Gastroesophageal sphincter (tissue), 3 donors: ENCODE data around the gene UROC1.

Experiments
- CTCF ChIP-seq, 4 experiments: fragments of 200-600 bp in 2 of 4; fragments of 450-650 bp in 2 of 4; sonication (generic) in 1 of 4; IDR thresholded peaks; one replicate each; pipeline ENCODE4 v1.5.1; 2017 to 2019; ENCODE audit warnings: antibody characterized with exemption in 4 of 4, mild to moderate bottlenecking in 2 of 4, moderate library complexity in 2 of 4
- EP300 ChIP-seq: sonication (generic); formaldehyde crosslinking; IDR thresholded peaks from one replicate; pipeline ENCODE4 v1.6.1; 2017; ENCODE audit warnings: antibody characterized with exemption, mild to moderate bottlenecking
- POLR2AphosphoS5 ChIP-seq: sonication (generic); formaldehyde crosslinking; IDR thresholded peaks from one replicate; pipeline ENCODE4 v1.6.1; 2017; ENCODE audit warnings: antibody characterized with exemption

- TF ChIP-seq EP300 (no peak), CTCF (IDR thresholded peaks at IDR 0.05) (no peak), POLR2AphosphoS5 (no peak)
Measured at GRCh38 chr3:126454025-126454424, 63.5 kb downstream of the UROC1 start.
